Fibroblast of pulmonary artery (primary cell): ENCODE measurements around the gene COA8.

Experiments used
- DNase-seq: peaks from one replicate; pipeline ENCODE4 v3.0.0-alpha.2; 2010; ENCODE audit warnings: low read depth
- H3K4me3 ChIP-seq: replicated peaks from 2 replicates; pipeline ENCODE4 v1.5.1; 2011; ENCODE audit warnings: low read depth, mild to moderate bottlenecking, control low read depth, low read length, moderate library complexity
- TF ChIP-seq, protein P1 (sequence below): IDR thresholded peaks from 2 replicates; pipeline ENCODE4 v1.5.1; 2011; ENCODE audit warnings: mild to moderate bottlenecking, control low read depth, low read length, inconsistent platforms; ENCODE audit errors: missing control alignments

COA8 gene

DNA sequence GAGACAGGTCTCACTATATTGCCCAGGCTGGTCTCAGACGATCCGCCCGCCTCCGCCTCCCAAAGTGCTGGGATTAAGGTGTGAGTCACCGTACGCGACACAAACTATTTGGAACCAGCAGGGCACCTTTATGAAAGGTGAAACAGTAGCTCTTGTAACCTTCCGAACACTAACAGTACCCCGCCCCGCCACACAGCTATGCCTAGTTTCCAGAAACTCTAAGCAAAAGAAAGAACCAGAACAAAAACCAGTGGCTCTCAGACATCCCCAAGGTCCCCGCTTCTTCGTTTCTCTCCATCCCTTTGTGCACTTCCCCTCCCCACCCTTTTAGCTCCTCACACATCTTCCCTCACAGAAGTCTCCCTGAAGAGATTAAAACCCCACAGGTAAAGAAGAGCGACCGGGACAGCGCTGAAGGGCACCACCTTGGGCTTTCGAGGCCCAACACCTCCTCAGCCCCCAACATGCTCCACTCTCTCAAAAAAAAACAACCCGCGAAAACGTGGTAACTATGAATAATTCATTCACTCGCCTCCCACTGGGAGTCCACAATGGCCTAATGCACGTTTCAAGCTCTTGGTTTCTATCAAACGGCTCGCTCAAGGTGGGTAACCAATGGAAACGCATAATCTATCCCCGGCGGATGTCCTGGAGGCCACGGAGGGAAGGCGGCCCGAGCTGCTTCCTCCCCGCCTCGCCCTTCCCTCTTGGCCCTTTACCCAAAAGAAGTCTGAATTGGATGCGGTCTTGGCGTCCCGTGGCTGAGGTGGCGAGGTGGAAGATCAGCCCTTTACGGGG, 1.2 kb upstream of the COA8 start:
- TF ChIP-seq, protein P1, sequence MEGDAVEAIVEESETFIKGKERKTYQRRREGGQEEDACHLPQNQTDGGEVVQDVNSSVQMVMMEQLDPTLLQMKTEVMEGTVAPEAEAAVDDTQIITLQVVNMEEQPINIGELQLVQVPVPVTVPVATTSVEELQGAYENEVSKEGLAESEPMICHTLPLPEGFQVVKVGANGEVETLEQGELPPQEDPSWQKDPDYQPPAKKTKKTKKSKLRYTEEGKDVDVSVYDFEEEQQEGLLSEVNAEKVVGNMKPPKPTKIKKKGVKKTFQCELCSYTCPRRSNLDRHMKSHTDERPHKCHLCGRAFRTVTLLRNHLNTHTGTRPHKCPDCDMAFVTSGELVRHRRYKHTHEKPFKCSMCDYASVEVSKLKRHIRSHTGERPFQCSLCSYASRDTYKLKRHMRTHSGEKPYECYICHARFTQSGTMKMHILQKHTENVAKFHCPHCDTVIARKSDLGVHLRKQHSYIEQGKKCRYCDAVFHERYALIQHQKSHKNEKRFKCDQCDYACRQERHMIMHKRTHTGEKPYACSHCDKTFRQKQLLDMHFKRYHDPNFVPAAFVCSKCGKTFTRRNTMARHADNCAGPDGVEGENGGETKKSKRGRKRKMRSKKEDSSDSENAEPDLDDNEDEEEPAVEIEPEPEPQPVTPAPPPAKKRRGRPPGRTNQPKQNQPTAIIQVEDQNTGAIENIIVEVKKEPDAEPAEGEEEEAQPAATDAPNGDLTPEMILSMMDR: no peak
- DNase-seq: peak; percentile 73
- peak overlapping the region; percentile 91 for H3K4me3 ChIP-seq

DNA sequence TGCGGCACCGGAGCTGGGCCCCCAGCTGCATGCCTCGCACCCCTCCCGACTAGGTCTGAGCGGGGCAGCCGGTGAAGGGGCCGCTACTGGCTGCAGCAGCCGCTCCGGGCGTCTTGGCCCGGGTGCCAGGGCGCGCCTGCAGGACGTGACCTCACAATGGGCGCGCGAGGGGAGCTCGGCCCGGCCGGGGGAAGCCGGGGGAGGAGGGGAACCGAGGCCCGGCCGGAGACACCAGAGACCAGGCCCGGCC, 656 bp upstream of the COA8 start:
- TF ChIP-seq, protein P1: no peak
- H3K4me3 ChIP-seq: peak overlapping the region; percentile 91
- DNase-seq: peak; percentile 56

DNA sequence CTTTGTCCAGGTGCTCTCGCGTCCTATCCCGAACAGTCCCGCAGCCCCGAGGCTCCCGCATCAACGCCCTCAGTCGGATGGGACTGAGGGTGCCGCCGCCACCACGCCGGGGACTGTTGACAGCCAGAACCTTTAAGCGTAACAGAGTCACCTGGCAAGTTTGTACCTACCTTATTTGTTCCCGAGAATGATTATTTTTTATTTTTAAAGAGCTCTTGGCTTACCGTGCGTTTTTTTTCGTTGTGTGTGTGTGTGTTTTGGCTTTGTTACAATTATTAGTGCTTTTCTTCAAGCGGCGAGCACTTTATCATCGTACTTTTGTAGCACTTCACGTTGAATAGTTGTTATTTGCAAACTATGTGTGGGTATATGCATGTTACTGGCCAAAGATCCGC, 463 bp downstream of the COA8 start:
- TF ChIP-seq, protein P1: no peak
- DNase-seq: no peak
- H3K4me3 ChIP-seq: peak overlapping the region; percentile 91

DNA sequence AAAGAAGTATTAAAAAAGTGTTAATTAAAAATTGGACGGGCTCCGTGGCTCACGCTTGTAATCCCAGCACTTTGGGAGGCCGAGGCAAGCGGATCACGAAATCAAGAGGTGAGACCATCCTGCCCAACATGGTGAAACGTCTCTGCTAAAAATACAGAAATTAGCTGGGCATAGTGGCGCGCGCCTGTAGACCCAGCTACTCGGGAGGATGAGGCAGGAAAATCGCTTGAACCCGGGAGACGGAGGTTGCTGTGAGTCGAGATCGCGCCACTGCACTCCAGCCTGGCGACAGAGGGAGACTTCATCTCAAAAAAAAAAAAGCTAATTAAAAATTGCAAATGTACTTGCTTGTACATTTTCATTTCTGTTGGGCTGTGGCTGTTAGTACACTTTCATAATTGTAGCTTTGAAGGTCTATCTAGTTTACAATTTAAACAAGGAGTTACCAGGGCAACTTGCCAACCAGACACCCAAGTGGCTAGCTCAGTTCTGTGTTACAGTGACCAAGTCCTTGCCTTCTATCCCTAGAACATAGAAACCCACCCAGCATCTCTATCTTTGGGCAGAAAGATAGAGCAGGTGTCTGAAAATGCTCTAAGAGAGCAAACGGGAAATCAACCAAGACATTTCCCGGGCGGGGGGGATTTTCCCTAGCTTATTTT, 1.2 kb downstream of the COA8 start:
- no peak for DNase-seq

DNA sequence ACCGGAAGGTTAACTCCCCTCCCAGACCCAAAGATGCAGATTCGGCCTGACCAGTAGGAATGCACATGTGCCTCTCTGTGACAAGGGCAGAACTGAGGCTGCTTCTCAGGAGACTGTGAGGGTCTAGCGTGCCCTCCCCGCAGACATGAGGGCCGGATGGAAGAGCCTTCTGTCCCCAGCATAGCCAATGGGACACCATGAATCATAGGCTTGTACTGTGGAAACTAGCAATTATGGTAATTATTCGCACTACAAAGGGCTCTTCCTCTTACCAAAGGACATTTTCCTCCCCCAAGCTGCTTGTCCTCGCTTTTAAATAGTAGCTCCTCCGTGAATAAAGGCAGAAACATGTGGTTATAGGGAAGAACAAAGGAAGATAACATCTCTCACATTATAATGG, 6.2 kb downstream of the COA8 start:
- TF ChIP-seq, protein P1: no peak

More for the DNA sequence above, 1.2 kb downstream of the COA8 start:
- TF ChIP-seq, protein P1: no peak
- peak overlapping the region; percentile 91 for H3K4me3 ChIP-seq

DNA sequence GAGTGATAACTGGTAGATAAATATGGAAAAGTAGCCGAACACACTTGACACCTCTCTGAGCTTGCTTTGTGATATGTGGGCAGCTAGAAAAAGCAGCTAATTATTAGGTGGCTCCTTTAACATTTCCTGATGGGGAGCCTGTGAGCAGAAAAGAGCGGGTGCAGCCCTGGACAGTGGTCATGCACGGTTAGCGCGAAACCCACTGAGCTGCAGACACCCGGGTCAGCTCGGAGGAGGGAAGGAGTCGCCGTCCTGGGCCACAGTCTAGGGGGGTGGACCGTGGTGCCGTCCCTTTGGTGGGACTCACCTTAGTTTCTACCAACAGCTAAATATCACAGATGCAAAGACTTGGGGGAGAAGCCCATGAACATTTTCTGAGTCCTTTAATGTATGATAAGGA, 6.6 kb downstream of the COA8 start:
- TF ChIP-seq, protein P1: no peak
- no peak for DNase-seq
- H3K4me3 ChIP-seq: no peak overlapping the region

More for the DNA sequence above, 6.2 kb downstream of the COA8 start:
- DNase-seq: no peak
- no peak overlapping the region for H3K4me3 ChIP-seq

DNA sequence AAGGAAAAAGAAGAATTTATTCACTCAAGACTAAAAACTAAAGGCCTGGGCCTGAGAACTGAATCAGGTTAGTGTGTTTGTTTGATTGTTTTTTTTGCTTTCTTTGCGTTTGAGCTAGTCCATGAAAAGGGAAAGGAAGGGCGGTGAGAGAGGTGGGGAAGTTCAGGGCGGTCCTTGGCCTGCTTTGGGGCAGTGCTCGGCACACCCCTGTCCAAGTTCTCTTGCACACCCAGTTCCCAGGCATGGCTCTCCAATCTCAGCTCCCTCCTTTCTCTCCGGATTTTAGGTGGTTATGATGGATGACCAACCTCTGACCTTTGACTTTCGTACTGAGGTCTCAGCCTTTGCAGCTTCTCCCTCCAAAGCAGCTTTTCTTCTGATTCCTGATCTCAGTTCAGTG, 11.3 kb downstream of the COA8 start:
- DNase-seq: no peak
- TF ChIP-seq, protein P1: no peak
- H3K4me3 ChIP-seq: no peak overlapping the region
